HG03521 (cell line): ENCODE measurements around the gene OR6N2.
A peak's percentile ranks its signal among the peaks of the same experiment; 100 is the strongest.

Experiments
- ATAC-seq: cut with Tn5 transposase; IDR thresholded peaks from one replicate; pipeline ENCODE4 v1.9.1; 2021; ENCODE audit warnings: mild to moderate bottlenecking, moderate library complexity; ENCODE audit not compliant: unreplicated experiment

The OR6N2 gene

GRCh38 chr1:158781104-158781503 lies at the start of gene OR6N2:
OR6N2 (minus strand) TSS chr1:158781204; CDS start chr1:158777635, 3,569 bp downstream.
- ATAC-seq = no peak

DNA sequence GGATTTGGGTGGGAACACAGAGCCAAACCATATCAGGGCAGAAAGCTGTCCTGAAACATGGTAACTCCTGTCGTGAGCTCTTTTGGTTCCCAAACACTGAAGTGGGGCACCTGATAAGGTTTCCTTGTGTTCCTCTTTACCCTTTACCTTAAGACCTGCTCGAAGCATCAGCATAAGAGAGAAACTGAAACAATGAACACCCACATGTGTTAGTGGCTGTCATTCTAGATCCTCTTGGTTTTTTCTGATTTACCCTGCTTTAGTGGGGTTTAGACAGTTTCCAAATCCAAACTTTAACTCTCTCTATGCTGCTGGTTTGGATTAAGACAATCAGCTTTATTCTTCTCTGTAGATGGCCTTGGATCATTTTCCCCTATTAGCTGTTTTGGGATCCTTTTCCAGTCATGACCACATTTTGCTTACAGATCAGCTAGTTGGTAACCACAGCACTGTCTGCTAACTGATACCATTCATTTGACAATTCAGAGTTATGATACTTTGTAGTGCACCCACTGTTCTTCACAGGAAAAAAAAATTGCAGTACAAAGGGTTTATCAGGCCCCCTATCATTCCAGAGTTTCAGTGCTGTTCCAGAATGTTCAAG lies 49.2 kb upstream of the OR6N2 start:
- ATAC-seq = peak; percentile 66

- no peak for ATAC-seq
These were observed 40.7 kb upstream of the OR6N2 start for GRCh38 chr1:158821723-158822122.

DNA sequence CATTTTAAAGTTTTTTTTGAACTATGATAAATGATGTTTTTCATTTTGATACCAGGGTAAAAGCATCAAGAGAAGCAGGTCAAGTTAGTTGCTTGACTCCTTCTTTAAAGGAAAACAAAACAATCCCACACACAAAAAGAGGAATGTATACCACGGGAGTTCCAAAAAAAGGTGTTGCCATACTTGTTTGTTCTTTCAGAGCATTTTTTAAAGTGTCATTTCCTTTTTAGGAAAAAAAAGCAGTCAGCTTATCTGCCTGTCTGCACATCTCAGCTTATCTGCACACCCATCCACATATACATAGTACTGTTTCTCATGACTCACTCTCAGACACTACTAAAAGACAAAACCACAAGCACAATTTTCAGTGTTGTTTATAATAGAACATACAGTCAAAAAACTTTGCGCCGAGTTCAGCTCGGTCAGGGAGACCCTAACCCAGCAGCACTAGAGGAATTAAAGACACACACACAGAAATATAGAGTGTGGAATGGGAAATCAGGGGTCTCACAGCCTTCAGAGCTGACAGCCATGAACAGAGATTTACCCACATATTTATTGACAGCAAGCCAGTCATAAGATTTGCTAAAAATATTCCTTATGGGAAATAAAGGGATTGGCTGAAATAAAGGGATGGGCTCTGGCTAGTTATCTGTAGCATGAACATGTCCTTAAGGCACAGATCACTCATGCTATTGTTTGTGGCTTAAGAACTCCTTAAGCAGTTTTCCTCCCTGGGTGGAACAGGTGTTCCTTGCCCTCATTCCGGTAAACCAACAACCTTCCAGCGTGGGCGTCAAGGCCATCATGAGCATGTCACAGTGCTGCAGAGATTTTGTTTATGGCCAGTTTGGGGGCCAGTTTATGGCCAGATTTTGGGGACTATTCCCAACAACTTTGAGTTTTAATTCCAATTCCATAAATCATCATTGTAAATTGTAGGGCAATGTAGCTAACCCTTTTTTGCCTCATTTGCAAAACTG lies 38.7 kb upstream of the OR6N2 start:
- peak; percentile 66 for ATAC-seq

DNA sequence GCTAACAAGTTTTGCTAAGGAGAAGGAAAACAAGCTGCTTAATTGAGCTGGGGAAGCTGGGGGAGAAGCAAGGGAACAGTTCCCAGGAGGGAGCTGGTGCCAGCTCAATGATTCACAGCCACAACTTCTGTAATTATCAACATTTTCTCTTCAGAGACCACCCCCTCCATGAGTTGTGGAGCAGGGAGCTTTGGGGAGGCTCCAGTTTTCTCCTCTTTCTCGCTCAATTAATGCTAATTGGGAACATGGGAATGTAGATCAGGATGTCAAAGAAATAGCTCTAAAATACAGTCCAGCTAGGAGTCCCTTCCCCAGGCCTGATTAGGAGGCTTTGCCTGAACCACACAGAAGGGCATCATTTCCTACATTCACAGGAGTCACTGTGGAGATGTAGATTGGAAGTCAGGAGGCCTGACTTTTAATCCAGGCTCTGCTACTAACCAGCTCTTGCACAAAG lies 38.0 kb upstream of the OR6N2 start:
- no peak for ATAC-seq

DNA sequence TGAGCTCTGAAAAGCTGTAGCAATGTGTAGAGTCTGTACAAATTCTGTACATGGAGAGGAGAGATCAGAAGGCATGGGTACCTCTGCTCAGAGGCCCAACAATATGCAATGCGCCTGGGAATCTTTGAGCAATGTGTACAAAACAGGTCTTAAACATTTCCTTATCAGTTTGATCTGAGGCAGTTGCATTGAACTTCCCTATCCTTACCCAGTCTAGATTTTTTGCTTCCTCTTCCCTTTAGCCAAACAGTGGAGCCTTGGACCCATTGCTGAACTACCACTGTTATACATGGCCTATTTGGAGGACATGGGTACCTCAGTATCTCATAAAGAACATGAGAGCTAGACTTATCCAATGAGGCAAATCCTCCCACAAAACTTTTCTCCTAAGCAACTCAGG lies 37.6 kb upstream of the OR6N2 start:
- no peak for ATAC-seq

GRCh38 chr1:158814970-158815369 lies 34.0 kb upstream of the OR6N2 start:
- ATAC-seq = no peak

DNA sequence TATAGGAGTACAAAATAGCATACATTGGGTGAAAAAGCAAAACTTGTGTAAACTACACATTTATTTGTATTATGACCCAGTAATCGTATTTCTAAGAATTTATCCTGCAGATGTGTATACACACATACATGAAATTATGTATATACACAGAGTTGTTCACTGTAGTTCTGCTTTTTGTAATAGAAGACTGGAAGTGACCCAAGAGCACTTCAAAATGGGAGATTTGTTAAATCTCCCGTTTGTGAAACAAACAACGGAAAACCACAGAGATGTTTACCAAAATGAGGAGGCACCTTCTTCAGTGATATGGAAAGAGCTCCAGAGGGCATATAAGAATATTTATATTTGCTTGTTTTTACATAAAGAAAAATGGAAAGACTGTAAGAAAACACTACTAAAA lies 32.2 kb upstream of the OR6N2 start:
- ATAC-seq = no peak

DNA sequence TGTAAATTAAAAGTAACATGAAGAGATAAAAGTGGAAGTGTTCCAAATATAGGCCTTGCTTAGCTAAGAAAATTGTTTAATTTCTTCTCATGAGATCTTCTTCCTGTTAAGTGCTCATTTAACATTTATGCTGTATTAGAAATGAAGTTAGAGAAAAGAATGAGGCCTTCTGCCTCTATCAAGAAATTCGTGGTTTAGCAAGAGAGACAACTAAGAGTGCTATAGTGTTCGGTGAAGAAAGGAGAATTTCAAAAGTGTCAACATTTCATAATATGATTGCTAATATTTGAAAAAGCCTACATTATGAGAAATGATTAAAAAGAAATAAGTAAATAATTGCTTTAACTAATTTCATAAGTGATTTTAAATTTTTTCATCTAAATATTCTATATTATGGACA lies 31.3 kb upstream of the OR6N2 start:
- ATAC-seq = no peak

DNA sequence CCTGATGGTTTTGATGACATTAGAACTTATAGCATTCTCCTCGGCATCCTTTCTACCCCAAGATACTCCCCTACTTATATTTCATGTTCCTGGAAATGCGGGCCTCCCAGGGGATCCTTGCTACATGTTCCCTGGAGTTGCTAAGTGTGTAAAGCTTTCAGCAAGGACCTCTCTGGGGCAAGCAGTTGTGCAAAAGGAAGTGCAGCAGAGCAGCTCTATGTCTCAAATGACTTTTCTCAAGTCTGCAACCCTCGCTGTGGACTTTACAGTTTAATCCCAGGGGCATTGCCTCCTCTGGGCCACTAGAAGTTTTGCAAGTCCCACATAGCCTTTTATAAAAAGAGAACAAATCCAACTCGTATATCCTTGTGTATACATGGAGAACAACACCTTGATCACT lies 29.3 kb upstream of the OR6N2 start:
- no peak for ATAC-seq

GRCh38 chr1:158809862-158810261 lies 28.9 kb upstream of the OR6N2 start:
- no peak for ATAC-seq

DNA sequence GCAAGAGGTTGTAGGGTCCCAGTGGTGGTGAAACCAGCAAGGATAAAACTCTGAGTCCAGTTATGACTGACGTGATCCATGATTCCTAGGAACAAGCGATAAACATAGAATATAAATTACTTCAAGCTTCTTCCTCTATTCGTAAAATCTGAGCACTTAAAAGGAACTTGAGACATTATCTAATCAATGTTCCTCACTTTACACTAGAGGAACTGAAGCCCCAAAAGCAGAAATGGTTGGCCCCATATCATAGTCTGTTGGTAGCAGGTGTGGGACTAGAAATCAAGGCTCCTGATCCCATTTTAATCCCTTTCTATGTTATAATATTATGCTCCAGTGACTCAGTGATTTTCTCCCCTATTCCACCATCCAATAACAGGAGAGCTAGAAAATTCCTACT lies 28.3 kb upstream of the OR6N2 start:
- ATAC-seq = no peak

- no peak for ATAC-seq
These were observed 26.0 kb upstream of the OR6N2 start for GRCh38 chr1:158806916-158807536.

GRCh38 chr1:158803678-158804077 lies 22.7 kb upstream of the OR6N2 start:
- ATAC-seq = no peak

GRCh38 chr1:158801396-158801795 lies 20.4 kb upstream of the OR6N2 start:
- ATAC-seq = no peak

DNA sequence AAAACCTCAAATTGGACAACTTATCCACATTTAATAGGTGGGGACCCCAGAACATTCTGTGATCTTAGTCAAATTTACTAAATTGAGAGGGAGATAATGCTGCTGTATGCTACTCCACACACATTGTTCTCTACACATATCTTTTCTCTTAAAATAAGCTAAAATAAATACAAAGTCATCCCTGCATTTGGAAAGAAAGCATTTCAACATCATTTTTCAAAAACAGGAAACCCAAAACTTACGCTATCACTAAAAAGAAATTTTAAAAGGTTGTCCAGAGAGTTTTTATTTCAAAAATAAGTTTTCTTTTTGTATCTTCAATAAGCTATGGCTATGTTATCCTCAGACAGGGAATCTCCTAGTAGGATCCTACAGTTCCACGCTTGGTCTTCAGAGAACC lies 19.5 kb upstream of the OR6N2 start:
- no peak for ATAC-seq

DNA sequence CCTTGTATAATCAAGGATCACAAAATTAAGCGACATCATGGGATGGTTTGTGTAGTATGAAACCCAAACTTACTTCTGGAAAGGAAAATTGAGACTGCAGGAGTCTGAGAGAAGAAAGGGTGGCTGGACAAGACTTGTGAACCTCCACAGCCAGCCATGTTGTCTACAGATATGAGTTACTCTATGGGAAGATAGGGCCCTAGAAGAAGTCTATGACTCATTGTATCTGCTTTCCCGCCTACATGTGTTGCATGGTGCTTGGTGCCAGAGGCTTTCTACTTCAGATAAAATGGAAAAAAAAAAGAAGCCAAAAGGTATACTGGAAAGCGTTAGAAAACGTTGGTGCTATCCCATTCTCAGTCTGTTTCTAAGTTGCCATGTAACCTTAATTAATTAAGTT lies 18.7 kb upstream of the OR6N2 start:
- no peak for ATAC-seq

GRCh38 chr1:158798531-158798930 lies 17.5 kb upstream of the OR6N2 start:
- no peak for ATAC-seq

- no peak for ATAC-seq
These were observed 13.2 kb upstream of the OR6N2 start for GRCh38 chr1:158794247-158794646.

GRCh38 chr1:158793604-158794003 lies 12.6 kb upstream of the OR6N2 start:
- ATAC-seq = no peak

GRCh38 chr1:158771950-158772866 lies 8.8 kb downstream of the OR6N2 start, which contains the start of gene OR6N1:
OR6N1 (minus strand) TSS chr1:158772195; CDS start chr1:158766682, 5,513 bp downstream.
- ATAC-seq = no peak
